Progenitor cell of endocrine pancreas (in vitro differentiated cells): ENCODE measurements around the gene UPF2. TPM values are rescaled to one million over a fixed set of nuclear protein-coding genes. Genes with fewer than 3 reads are reported as not detected.

Source experiments
- DNase-seq: peaks from one replicate; pipeline ENCODE4 v3.0.0; 2021; ENCODE audit warnings: low spot score; ENCODE audit not compliant: unreplicated experiment
- H3K27ac Mint-ChIP-seq: 2 replicates; pipeline ENCODE4 v1.8.0; 2021; ENCODE audit warnings: mild to moderate bottlenecking, moderate library complexity, mixed read lengths
- H3K27me3 Mint-ChIP-seq: 2 replicates; pipeline ENCODE4 v1.8.0; 2021; ENCODE audit warnings: mixed read lengths
- H3K36me3 Mint-ChIP-seq: 2 replicates; pipeline ENCODE4 v1.8.0; 2022; ENCODE audit warnings: mixed read lengths; ENCODE audit not compliant: insufficient read depth
- H3K4me1 Mint-ChIP-seq: 2 replicates; pipeline ENCODE4 v1.8.0; 2021; ENCODE audit warnings: low read depth, mixed read lengths
- H3K4me3 Mint-ChIP-seq: 2 replicates; pipeline ENCODE4 v1.8.0; 2021; ENCODE audit warnings: low read depth, mild to moderate bottlenecking, moderate library complexity, mixed read lengths
- H3K9me3 Mint-ChIP-seq: 2 replicates; pipeline ENCODE4 v1.8.0; 2021; ENCODE audit warnings: low read depth, mixed read lengths
- CTCF ChIP-seq: fragments of 200-600 bp; sonication (generic); IDR thresholded peaks from one replicate; pipeline ENCODE4 v1.5.0; 2021; ENCODE audit warnings: antibody characterized with exemption, mild to moderate bottlenecking; ENCODE audit not compliant: unreplicated experiment
- total RNA-seq: library from RNA; stranded (reverse); gene quantifications from 2 replicates; pipeline ENCODE4 v1.2.1, GENCODE V29; 2021

Gene UPF2
- total RNA-seq, 1 donor from 2014 or later = 31.0 TPM

GRCh38 chr10:11918384-11918783 lies 124.2 kb downstream of the UPF2 start:
- no peak for DNase-seq
- Mint-ChIP-seq H3K27ac (no peak overlapping the region), H3K27me3 (no peaks in the 10 kb centered on the region), H3K4me1 (no peaks in the 10 kb centered on the region), H3K36me3 (peaks cover 18% of the 10 kb centered on the region), H3K4me3 (no peak overlapping the region), H3K9me3 (no peaks in the 10 kb centered on the region)
- no peak for TF ChIP-seq CTCF

- H3K4me3 Mint-ChIP-seq = no peak overlapping the region
- H3K4me1 Mint-ChIP-seq = no peaks in the 10 kb centered on the region
- no peak for TF ChIP-seq CTCF
- H3K9me3 Mint-ChIP-seq = no peaks in the 10 kb centered on the region
- H3K36me3 Mint-ChIP-seq = no peaks in the 10 kb centered on the region
- DNase-seq = no peak
- H3K27me3 Mint-ChIP-seq = no peaks in the 10 kb centered on the region
- H3K27ac Mint-ChIP-seq = no peak overlapping the region
Measured at GRCh38 chr10:11913079-11913641, 129.4 kb downstream of the UPF2 start.

- H3K27ac Mint-ChIP-seq = no peak overlapping the region
Measured at GRCh38 chr10:11910102-11910501, 132.5 kb downstream of the UPF2 start.

GRCh38 chr10:11909618-11910017 lies 133.0 kb downstream of the UPF2 start:
- DNase-seq = no peak
- TF ChIP-seq CTCF = no peak
- Mint-ChIP-seq H3K27ac (no peak overlapping the region), H3K4me3 (no peak overlapping the region), H3K4me1 (no peaks in the 10 kb centered on the region), H3K9me3 (no peaks in the 10 kb centered on the region), H3K27me3 (no peaks in the 10 kb centered on the region), H3K36me3 (no peaks in the 10 kb centered on the region)

More at GRCh38 chr10:11910102-11910501, 132.5 kb downstream of the UPF2 start:
- Mint-ChIP-seq H3K4me1 (no peaks in the 10 kb centered on the region), H3K4me3 (no peak overlapping the region), H3K27me3 (no peaks in the 10 kb centered on the region), H3K9me3 (no peaks in the 10 kb centered on the region), H3K36me3 (no peaks in the 10 kb centered on the region)
- no peak for DNase-seq
- TF ChIP-seq CTCF = no peak

- no peaks in the 10 kb centered on the region for H3K9me3 Mint-ChIP-seq
Measured at GRCh38 chr10:11908991-11909390, 133.6 kb downstream of the UPF2 start.

More at GRCh38 chr10:11908991-11909390, 133.6 kb downstream of the UPF2 start:
- no peak for DNase-seq
- Mint-ChIP-seq H3K36me3 (no peaks in the 10 kb centered on the region), H3K27ac (no peak overlapping the region), H3K4me3 (no peak overlapping the region), H3K27me3 (no peaks in the 10 kb centered on the region), H3K4me1 (no peaks in the 10 kb centered on the region)
- TF ChIP-seq CTCF = no peak
